ENCODE data around the gene AHCYL2. TPM values are rescaled to one million over a fixed set of nuclear protein-coding genes. Genes with fewer than 3 reads are reported as not detected.

The AHCYL2 gene
- total and polyA plus RNA-seq, 2 of the 8 experiments (the other 6 are each of a cell fraction or from before 2014, with no cell fraction given) = 20.7 to 25.4 TPM

- TF ChIP-seq TEAD4 (IDR thresholded peaks at IDR 0.05; ENCODE audit: low read depth, low read length) (no peak), GABPA (IDR thresholded peaks at IDR 0.05; ENCODE audit: borderline replicate concordance, insufficient read depth, low read length) (no peak), TCF12 (IDR thresholded peaks at IDR 0.05; ENCODE audit: low read depth, low read length) (no peak), SP2 (IDR thresholded peaks at IDR 0.05; ENCODE audit: low read length) (no peak), ASH2L (IDR thresholded peaks at IDR 0.05; ENCODE audit: low read length) (no peak), TAF7 (optimal IDR thresholded peaks at IDR 0.05; ENCODE audit: borderline replicate concordance, low read depth, low read length) (no peak), PHF8 (conservative IDR thresholded peaks at IDR 0.05; ENCODE audit: low read depth, low read length) (no peak), ZNF274 (IDR thresholded peaks at IDR 0.05; ENCODE audit: borderline replicate concordance, extremely low read depth, low read length) (no peak), EGR1 (IDR thresholded peaks at IDR 0.05; ENCODE audit: borderline replicate concordance, low read depth, low read length) (no peak), BRCA1 (IDR thresholded peaks at IDR 0.05; ENCODE audit: low read depth, low read length) (no peak), ATF2 (IDR thresholded peaks at IDR 0.05; ENCODE audit: low read length) (no peak), SP4 (IDR thresholded peaks at IDR 0.05; ENCODE audit: low read length) (no peak), CHD1 (IDR thresholded peaks at IDR 0.05; ENCODE audit: low read depth, low read length) (no peak), RNF2 (IDR thresholded peaks at IDR 0.05; ENCODE audit: borderline replicate concordance, low read depth, low read length, missing control alignments, poor library complexity, severe bottlenecking) (no peak)
- Histone ChIP-seq H4K8ac (ENCODE audit: extremely low read depth, insufficient read depth, low read length) (no peak overlapping the region), H4K5ac (ENCODE audit: insufficient read length, low read depth, low read length) (no peak overlapping the region), H3K79me2 (ENCODE audit: control insufficient read depth in 1 of 2, insufficient read depth in 2 of 2, low read length in 2 of 2) (no peaks in the 10 kb centered on the region), H2AFZ (ENCODE audit: low read length) (no peak overlapping the region), H2BK15ac (ENCODE audit: low read length) (no peak overlapping the region), H3K9ac (replicated peaks in 1 of 4; ENCODE audit: extremely low read depth in 1 of 4, low read depth in 3 of 4, low read length in 3 of 4) (no peak overlapping the region), H3K18ac (ENCODE audit: extremely low read depth, low read length) (no peak overlapping the region), H3K79me1 (ENCODE audit: low read depth, low read length) (no peaks in the 10 kb centered on the region), H2AK5ac (ENCODE audit: low read depth, low read length) (no peak overlapping the region), H3K4ac (replicated peaks; ENCODE audit: insufficient read length, low read depth, low read length) (no peak overlapping the region), H3K23me2 (ENCODE audit: low read depth, low read length) (no peaks in the 10 kb centered on the region), H3K56ac (replicated peaks; ENCODE audit: insufficient read length, low read depth, low read length) (no peak overlapping the region), H3K4me3 (ENCODE audit: extremely low read depth in 1 of 4, insufficient read depth in 2 of 4, low read depth in 3 of 4, low read length in 4 of 4) (no peak overlapping the region), H2BK12ac (ENCODE audit: low read depth, low read length) (no peak overlapping the region), H2BK20ac (ENCODE audit: low read length) (no peak overlapping the region), H3K14ac (ENCODE audit: insufficient read length) (no peak overlapping the region), H3K27me3 (replicated peaks in 1 of 4; ENCODE audit: control insufficient read depth in 3 of 4, extremely low read depth in 1 of 4, insufficient read depth in 3 of 4, low read length in 3 of 4) (no peaks in the 10 kb centered on the region), H3K4me2 (ENCODE audit: insufficient read depth in 1 of 2, low read depth in 2 of 2, low read length in 2 of 2) (no peak overlapping the region), H3K9me3 (ENCODE audit: insufficient read depth in 2 of 2, low read depth in 1 of 2, low read length in 1 of 2) (no peaks in the 10 kb centered on the region), H3K36me3 (ENCODE audit: control insufficient read depth in 2 of 4, insufficient read depth in 4 of 4, low read length in 3 of 4) (peaks cover 0 to 9% (median 4%) of the 10 kb centered on the region in 4 experiments; a peak in 5 of 8 replicates), H4K91ac (replicated peaks; ENCODE audit: insufficient read length, low read length) (no peak overlapping the region), H3K23ac (ENCODE audit: insufficient read length) (no peak overlapping the region), H2BK5ac (ENCODE audit: low read depth, low read length) (no peak overlapping the region), H3K4me1 (replicated peaks in 1 of 4; ENCODE audit: control insufficient read depth in 3 of 4, insufficient read depth in 4 of 4, low read length in 3 of 4) (peaks cover 0 to 5% (median 1%) of the 10 kb centered on the region in 4 experiments; a peak in 2 of 7 replicates), H3K27ac (ENCODE audit: low read depth, low read length) (no peak overlapping the region), H4K20me1 (replicated peaks in 1 of 2; ENCODE audit: control insufficient read depth in 1 of 2, insufficient read depth in 2 of 2, low read length in 2 of 2) (no peaks in the 10 kb centered on the region), H2BK120ac (replicated peaks; ENCODE audit: low read depth, low read length) (no peak overlapping the region)
- FAIRE-seq (no peak), DNase-seq (ENCODE audit: low read depth in 1 of 2, low spot score in 2 of 2) (no peak)
- POLR2A ChIA-PET (ENCODE audit: partially characterized antibody) = no interaction called here
- CTCF ChIA-PET (ENCODE audit: partially characterized antibody) = interaction anchor here (1.1 to 6.3 kb wide), 5 partner anchors 10 to 47 kb away, joined by 4 to 69 read pairs (median 12); partner anchors contain the start of gene STRIP2
Observed at GRCh38 chr7:129386506-129386905, 161.7 kb downstream of the AHCYL2 start.
